Stimulated activated CD4-positive, alpha-beta T cell treated with anti-CD3 and anti-CD28 coated beads, TNF-alpha, amount 100 ng/mL, for 48 hours (primary cell): ENCODE measurements around the gene HES7.
A peak's percentile ranks its signal among the peaks of the same experiment; 100 is the strongest.

ENCODE experiments used
- DNase-seq, 3 donors: peaks; one replicate each; pipeline ENCODE4 v3.0.0-alpha.2; 2020; ENCODE audit warnings: low read depth in 3 of 3

The HES7 gene

GRCh38 chr17:8155231-8155995 lies 31.5 kb upstream of the HES7 start:
- DNase-seq, result no peak

- DNase-seq, result no peak
These were observed 30.8 kb upstream of the HES7 start for GRCh38 chr17:8154608-8155155.

DNA sequence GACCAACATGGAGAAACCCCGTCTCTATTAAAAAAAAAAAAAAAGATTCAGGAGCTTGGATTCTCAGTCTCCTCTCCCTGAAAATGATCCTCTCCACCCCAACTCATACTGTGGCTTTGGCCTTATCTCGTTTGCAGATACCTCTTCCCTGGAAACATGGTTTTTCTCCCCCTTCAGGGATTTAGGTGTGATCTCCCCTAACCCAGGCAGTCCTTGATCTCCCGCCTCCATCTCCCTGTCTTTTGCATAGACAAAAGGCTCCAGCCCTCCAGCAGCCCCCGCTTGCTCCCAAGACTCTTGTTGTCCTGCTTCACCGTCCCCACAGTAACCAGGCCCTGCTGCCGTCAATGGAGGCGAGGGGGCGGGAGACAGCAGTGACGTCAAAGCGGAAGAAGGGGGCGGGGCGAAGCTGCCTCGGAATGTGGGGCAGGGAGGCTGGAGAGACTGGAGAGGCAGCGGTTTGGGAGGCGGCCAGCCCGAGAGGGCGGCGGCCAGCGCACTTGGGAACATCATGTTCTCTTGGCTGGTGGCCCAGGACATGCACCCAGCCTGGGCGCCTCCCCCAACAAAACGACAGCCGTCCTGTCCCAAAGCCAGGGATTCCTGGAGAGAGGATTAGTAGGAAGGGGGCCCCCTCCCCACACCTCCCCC lies 30.2 kb upstream of the HES7 start:
- DNase-seq, result peak; percentile 81 to 84 (median 82)

DNA sequence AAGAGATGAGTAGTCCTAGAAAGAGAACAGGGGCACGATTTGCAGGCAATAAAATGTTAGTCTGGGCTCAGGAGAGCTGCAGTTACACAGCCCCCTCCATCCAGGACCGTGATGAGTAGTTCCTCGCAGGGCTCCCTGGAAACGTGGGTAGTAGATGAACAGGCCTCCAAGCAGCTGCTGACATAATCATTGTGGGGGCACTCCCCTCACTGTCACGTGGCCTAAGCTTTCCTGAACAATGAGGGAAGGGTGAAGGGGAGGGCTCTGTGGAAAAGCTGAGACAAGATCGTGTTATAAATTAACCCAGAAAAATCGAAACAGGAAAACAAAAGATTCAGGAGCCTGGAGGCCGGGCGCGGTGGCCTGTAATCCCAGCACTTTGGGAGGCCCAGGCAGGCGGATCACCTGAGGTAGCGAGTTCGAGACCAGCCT lies 29.6 kb upstream of the HES7 start:
- no peak for DNase-seq

DNA sequence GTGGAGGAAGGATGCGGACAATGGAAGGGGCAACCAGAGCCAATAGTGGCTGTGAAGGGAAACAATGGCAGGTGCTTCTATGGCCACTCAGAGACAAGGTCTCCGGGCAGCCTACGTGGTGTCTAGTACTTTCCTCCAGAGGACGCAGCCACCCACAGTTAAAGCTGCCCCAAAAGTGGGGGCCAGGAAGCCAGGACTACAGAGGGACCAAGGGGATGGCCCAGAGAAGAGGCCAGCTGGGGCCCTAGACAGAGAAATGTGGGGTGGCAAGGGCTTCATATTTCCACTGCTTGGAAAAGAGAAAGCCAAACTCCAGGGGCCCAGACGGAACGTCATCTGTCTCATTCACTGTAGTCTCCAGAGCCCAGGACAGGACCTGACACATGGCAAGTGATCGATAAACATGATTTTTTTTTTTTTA lies 29.1 kb upstream of the HES7 start:
- DNase-seq, result no peak

DNA sequence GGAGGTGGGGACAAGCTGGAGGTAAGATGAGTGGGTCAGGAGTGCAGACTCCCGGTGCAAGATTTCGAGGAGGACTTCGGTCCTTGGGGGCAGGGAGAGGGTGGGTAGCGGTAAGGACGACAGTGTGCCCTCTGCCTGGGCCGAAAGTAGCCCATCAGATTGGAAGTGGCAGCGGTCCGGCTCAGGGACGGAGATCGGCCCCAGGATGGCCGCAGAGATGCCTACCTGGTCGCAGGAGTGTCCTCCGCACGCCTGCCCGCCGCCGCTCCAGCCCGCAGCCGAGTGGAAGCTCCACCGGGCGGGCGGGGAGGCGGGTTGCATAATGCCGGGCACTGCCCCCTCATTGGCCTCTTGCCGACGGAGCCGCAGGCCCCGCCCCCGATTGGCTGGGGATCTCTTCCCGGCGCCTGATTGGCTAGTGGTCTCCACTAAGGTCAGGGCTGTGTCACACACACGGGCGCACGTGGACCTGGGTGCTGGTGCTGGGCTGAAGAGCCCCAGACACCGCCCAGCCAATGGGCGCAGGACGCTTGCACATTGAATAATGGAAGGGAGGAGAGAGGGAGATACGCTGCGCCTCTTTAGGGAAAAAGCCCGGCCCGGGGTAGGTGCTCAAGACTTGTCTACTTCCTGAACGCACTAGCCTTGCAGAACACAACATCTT lies 28.3 kb upstream of the HES7 start, which contains the start of gene PER1:
Gene PER1, minus strand, starts transcription at position 293 of the 664 bp plus-strand sequence. CDS start 1,698 bp downstream, outside the sequence.
- peak; percentile 80 to 91 (median 87) for DNase-seq

DNA sequence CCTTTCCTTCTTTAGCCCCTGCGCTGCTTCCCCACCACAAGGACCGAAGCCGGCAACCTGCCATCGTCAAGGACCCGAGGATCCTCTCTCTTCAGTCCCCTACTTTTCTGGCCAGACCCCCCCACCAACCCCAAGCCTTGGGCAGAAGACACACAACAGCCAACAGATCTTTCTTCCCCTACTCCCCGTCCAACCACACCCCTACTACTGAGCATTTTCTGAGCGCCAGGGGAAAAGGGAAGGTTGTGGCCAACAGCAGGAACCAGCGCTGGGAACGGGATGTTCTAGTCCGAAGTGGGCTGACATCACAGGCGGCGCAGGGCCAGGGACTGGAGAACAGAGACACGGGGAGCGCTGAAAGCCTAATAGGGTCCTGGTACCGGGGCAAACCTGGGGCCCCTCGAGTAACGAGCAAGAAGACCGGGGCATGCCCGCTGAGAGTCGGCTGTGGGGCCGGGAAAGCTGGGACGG lies 27.8 kb upstream of the HES7 start:
- DNase-seq, result no peak

GRCh38 chr17:8151120-8151640 lies 27.3 kb upstream of the HES7 start:
- peak; percentile 70 to 79 (median 72) for DNase-seq

DNA sequence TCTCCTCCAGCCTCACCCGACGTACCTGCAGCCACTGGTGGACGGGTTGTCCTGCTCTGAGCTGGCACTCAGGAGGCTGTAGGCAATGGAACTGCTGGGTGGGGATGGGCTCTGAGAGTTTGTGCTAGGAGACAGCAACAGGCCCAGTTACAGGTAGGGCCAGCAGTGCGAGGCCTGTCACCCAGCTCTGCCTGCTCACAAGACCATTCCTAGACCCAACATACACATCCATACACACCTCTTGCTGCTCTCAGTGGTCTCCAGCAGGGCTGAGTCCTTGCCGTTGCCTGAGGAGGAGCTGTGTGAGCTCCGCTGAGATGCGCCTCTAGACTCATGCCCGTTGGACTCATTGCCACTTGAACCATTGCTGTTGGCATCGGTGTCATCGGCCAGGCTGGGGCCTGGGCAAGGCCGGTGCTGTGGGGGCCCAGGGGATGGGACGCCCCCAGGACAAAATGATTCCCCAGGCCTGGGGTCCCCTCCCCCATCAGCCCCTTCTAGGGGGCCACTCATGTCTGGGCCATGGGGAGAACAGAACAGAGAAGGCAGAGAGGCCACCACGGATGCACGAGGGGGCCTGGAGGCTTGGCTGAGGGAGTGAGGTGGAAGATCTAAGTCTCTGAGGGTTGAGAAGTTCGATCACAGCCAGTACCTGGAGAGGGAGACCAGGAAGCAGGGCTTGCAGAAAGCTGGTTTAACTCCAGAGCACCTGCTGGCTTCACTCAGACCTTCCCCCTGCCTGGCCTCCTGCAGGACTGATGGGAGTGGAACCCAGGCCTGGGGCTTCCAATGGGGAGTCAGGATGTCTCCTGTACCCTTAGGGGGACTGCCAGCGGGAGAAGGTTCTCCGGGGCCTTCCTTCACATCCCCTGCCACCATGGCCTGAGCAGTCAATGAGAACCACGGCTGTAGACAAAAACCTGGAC lies 26.6 kb upstream of the HES7 start:
- no peak for DNase-seq

DNA sequence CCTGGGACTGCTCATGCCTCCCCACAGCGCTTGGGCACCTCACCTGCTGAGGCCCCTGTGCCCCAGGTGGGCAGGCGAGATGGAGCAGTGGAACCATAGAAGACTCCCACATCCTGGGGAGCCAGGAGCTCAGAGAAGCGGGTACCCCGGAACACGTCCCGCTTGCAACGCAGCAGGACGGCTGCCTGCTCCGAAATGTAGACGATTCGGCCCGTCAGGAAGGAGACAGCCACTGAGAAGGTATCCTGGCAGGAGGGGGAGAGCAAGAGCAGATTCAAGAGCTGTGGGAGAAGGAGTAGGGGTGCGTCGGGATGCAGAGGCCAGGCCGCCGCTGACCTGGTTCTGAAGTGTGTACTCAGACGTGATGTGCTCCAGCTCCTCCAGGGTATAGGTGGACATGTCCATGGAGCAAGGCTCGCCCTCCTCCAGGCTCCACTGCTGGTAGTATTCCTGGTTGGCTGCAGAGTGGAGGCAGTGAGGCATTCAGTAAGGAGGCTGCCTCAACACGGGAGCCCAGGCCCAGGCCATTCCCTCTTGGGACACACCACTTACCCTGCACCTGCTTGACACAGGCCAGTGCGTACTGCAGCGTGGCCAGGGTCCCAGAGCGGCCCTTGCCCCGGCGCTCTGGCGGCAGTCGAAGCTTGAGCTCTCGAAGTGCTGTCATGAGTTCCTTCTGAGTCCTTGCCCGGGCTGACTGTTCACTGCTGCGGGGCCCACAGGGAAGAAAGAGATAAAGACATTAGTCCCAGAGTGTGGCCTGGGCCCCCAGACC lies 25.7 kb upstream of the HES7 start:
- DNase-seq, result no peak

DNA sequence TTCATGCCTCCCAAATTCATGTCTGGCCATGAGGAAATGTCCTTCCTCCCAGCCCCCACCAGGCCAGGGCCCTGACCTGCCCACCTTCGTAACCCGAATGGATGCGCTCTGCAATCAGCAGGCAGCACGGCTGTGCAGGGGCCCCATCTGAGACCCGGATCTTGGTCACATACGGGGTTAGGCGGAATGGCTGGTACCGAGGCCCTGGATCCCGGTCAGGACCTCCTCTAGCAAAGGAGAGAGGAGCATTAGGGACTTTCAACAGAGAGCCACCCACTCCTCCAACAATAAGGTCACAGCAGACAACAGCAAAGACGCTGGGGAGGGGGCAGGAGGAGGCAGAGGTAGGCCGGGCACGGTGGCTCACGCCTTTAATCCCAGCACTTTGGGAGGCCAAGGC lies 24.7 kb upstream of the HES7 start:
- DNase-seq, result no peak

GRCh38 chr17:8147805-8148404 lies 24.0 kb upstream of the HES7 start:
- DNase-seq, result no peak

- DNase-seq, result no peak
These were observed 23.4 kb upstream of the HES7 start for GRCh38 chr17:8147141-8147804.

DNA sequence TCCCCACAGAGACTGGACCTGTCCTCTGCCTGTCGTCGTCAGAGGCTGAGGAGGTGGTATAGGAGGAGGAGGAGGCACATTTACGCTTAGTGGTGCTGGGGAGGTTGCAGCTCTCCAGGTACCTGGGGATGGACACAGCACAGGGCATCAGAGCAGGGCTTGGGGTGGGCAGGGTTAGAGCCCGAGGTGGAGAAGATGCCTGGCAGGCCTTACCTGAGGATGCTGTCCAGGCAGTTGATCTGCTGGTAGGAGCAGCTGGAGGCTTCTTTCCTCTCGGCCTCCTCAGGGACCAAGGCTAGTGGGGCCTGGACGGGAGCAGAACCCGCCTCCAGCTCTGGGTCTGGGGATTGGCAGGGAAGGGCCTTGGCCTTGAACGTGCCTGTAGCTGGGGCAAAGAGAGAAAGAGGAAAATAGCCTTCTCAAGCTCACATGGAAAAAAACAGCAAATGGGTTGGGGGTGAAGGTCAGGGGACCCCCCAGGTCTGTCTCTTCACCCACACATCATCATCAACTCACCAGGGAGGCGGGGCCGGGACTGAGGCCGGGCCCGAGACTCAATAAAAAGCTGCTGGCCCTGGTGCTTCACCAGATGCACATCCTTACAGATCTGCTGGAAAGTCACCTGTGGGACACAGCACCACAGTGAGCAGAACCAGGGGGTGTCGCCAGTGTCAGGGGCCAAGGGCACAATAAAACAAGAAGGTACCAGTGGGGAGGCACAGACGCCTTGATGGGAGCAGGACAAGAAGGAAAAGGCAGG lies 22.7 kb upstream of the HES7 start:
- no peak for DNase-seq

GRCh38 chr17:8145811-8146210 lies 21.9 kb upstream of the HES7 start:
- DNase-seq, result no peak

DNA sequence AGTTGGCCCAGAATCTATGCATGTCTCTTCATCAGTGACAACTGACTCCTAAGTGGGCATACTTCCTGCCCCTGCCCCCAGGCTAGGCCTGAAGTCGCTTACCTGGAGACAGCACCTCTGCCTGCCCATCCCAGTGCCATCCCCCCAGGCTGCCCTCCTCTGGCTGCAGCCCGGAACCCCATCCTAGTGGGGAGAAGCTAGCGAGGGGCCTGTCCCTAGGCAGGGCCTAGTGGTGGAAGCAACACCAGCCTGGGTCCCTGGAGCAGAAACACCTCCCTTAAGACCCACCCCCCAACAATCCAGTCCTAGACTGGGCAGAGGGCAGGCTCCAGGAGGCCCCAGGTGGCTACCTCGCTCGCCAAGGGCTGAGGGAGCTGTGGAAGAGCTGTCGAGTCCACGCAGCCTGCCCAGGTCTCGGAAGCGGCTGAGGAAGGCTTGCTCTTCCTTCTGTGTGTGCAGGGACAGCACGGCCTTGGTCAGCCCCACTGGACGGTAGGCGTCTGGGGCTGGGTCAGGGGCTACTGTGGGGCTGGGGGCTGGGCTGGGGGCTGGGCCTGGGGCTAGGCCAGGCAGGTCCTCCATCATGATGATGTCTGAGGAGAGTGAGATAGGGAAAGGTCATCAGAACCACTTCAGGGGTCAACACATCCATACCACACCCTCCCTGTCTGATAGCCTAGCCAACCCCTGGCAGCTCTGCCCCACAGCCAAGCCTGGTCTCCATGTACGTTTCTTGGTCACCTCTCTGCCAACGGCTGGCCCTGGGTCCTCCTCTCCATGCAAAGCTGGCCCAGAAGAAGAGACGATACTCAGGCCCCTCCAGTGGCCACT lies 20.7 kb upstream of the HES7 start:
- no peak for DNase-seq

GRCh38 chr17:8143581-8144400 lies 19.9 kb upstream of the HES7 start:
- DNase-seq, result no peak
